SK-N-MC (cell line): ENCODE measurements around the gene CAPN13.

Source experiments
- DNase-seq: peaks from one replicate; pipeline ENCODE4 v3.0.0-alpha.2; 2011; ENCODE audit warnings: low read depth, low spot score
- H3K27ac ChIP-seq: fragments of 200-600 bp; sonication (generic); 2 replicates; pipeline ENCODE4 v1.5.1; 2016; ENCODE audit warnings: mixed run types
- H3K36me3 ChIP-seq: fragments of 200-600 bp; sonication (generic); 2 replicates; pipeline ENCODE4 v1.6.1; 2017; ENCODE audit warnings: antibody characterized with exemption, low read length, mixed read lengths; ENCODE audit not compliant: insufficient read depth
- H3K4me3 ChIP-seq: fragments of 200-600 bp; sonication (generic); 2 replicates; pipeline ENCODE4 v1.5.1; 2016
- H3K9ac ChIP-seq: fragments of 200-600 bp; sonication (generic); 2 replicates; pipeline ENCODE4 v1.8.0; 2017; ENCODE audit warnings: mixed run types, mixed read lengths; ENCODE audit not compliant: insufficient read length
- H3K9me3 ChIP-seq: fragments of 200-600 bp; sonication (generic); 2 replicates; pipeline ENCODE4 v1.6.1; 2017; ENCODE audit warnings: low read depth, mild to moderate bottlenecking, antibody characterized with exemption, low read length, moderate library complexity, mixed read lengths
- EZH2 ChIP-seq: fragments of 200-600 bp; sonication (generic); IDR thresholded peaks from one replicate; pipeline ENCODE4 v1.6.1; 2017; ENCODE audit warnings: antibody characterized with exemption
- FOXP2 ChIP-seq: optimal IDR thresholded peaks from 2 replicates; pipeline ENCODE3; 2011; ENCODE audit warnings: mild to moderate bottlenecking, moderate library complexity; ENCODE audit not compliant: insufficient read depth; ENCODE audit errors: extremely low read length, control extremely low read depth
- POLR2AphosphoS5 ChIP-seq: IDR thresholded peaks from 2 replicates; pipeline ENCODE4 v1.6.1; 2012; ENCODE audit warnings: mild to moderate bottlenecking, low read depth, low read length, borderline replicate concordance

Gene CAPN13

GRCh38 chr2:30708491-30709290 is 98.6 kb downstream of the CAPN13 start:
- TF ChIP-seq FOXP2: no peak
- TF ChIP-seq POLR2AphosphoS5: no peak
- TF ChIP-seq EZH2: no peak
- Histone ChIP-seq H3K4me3 (no peak overlapping the region), H3K27ac (no peak overlapping the region), H3K36me3 (no peaks in the 10 kb centered on the region), H3K9me3 (peaks cover 3% of the 10 kb centered on the region; the same call in 1 of the 2 replicates), H3K9ac (no peak overlapping the region)
- no peak for DNase-seq

GRCh38 chr2:30707304-30707903 is 99.8 kb downstream of the CAPN13 start:
- H3K36me3 ChIP-seq: no peaks in the 10 kb centered on the region
- H3K9me3 ChIP-seq: peaks cover 7% of the 10 kb centered on the region; the same call in 1 of the 2 replicates
- TF ChIP-seq FOXP2 (no peak), EZH2 (no peak), POLR2AphosphoS5 (no peak)
- H3K9ac ChIP-seq: no peak overlapping the region
- H3K4me3 ChIP-seq: no peak overlapping the region
- DNase-seq: no peak
- no peak overlapping the region for H3K27ac ChIP-seq

- H3K4me3 ChIP-seq: no peak overlapping the region
- DNase-seq: peak; percentile 34
- peaks cover 14% of the 10 kb centered on the region; the same call in 1 of the 2 replicates for H3K9me3 ChIP-seq
- peak overlapping the region; percentile 5 for H3K9ac ChIP-seq
- H3K36me3 ChIP-seq: no peaks in the 10 kb centered on the region
- no peak overlapping the region for H3K27ac ChIP-seq
- TF ChIP-seq FOXP2: no peak
- no peak for TF ChIP-seq EZH2
- no peak for TF ChIP-seq POLR2AphosphoS5
Measured at GRCh38 chr2:30706534-30707303, 100.5 kb downstream of the CAPN13 start.

GRCh38 chr2:30705711-30706533 is 101.3 kb downstream of the CAPN13 start:
- H3K27ac ChIP-seq: no peak overlapping the region
- no peak for DNase-seq
- H3K9ac ChIP-seq: peak overlapping the region; percentile 30

GRCh38 chr2:30705056-30705455 is 102.2 kb downstream of the CAPN13 start:
- Histone ChIP-seq H3K4me3 (no peak overlapping the region), H3K36me3 (no peaks in the 10 kb centered on the region), H3K27ac (peak overlapping the region; percentile 4), H3K9me3 (peaks cover 24% of the 10 kb centered on the region), H3K9ac (peak overlapping the region; percentile 30)
- TF ChIP-seq POLR2AphosphoS5: no peak
- TF ChIP-seq FOXP2: no peak
- no peak for TF ChIP-seq EZH2
- no peak for DNase-seq

More at GRCh38 chr2:30705711-30706533, 101.3 kb downstream of the CAPN13 start:
- H3K4me3 ChIP-seq: no peak overlapping the region
- TF ChIP-seq EZH2: no peak
- no peak for TF ChIP-seq FOXP2
- TF ChIP-seq POLR2AphosphoS5: no peak
- H3K36me3 ChIP-seq: no peaks in the 10 kb centered on the region
- peaks cover 20% of the 10 kb centered on the region for H3K9me3 ChIP-seq

- peaks cover 24% of the 10 kb centered on the region for H3K9me3 ChIP-seq
- TF ChIP-seq EZH2 (no peak), FOXP2 (no peak), POLR2AphosphoS5 (no peak)
- peak overlapping the region; percentile 4 for H3K27ac ChIP-seq
- DNase-seq: no peak
- no peaks in the 10 kb centered on the region for H3K36me3 ChIP-seq
- no peak overlapping the region for H3K4me3 ChIP-seq
- no peak overlapping the region for H3K9ac ChIP-seq
Measured at GRCh38 chr2:30704309-30705020, 102.8 kb downstream of the CAPN13 start.

GRCh38 chr2:30702694-30703093 is 104.6 kb downstream of the CAPN13 start:
- H3K27ac ChIP-seq: no peak overlapping the region
- no peaks in the 10 kb centered on the region for H3K36me3 ChIP-seq
- H3K9ac ChIP-seq: no peak overlapping the region
- no peak overlapping the region for H3K4me3 ChIP-seq
- DNase-seq: no peak
- peaks cover 24% of the 10 kb centered on the region for H3K9me3 ChIP-seq
- no peak for TF ChIP-seq EZH2
- no peak for TF ChIP-seq POLR2AphosphoS5
- TF ChIP-seq FOXP2: no peak
